GM18498 (cell line): ENCODE measurements around the gene IL6.
"Not testable (repeated sequence)": the region's sequence is repeated elsewhere in the genome, so short reads cannot be mapped to it uniquely, and the experiment has no call there.

ENCODE experiments used
- ATAC-seq: cut with Tn5 transposase; IDR thresholded peaks from one replicate; pipeline ENCODE4 v1.9.1; 2021; ENCODE audit warnings: mild to moderate bottlenecking, moderate library complexity; ENCODE audit not compliant: unreplicated experiment

Gene IL6

DNA sequence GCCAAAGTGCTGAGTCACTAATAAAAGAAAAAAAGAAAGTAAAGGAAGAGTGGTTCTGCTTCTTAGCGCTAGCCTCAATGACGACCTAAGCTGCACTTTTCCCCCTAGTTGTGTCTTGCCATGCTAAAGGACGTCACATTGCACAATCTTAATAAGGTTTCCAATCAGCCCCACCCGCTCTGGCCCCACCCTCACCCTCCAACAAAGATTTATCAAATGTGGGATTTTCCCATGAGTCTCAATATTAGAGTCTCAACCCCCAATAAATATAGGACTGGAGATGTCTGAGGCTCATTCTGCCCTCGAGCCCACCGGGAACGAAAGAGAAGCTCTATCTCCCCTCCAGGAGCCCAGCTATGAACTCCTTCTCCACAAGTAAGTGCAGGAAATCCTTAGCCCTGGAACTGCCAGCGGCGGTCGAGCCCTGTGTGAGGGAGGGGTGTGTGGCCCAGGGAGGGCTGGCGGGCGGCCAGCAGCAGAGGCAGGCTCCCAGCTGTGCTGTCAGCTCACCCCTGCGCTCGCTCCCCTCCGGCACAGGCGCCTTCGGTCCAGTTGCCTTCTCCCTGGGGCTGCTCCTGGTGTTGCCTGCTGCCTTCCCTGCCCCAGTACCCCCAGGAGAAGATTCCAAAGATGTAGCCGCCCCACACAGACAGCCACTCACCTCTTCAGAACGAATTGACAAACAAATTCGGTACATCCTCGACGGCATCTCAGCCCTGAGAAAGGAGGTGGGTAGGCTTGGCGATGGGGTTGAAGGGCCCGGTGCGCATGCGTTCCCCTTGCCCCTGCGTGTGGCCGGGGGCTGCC is at the start of gene IL6:
Gene IL6, plus strand, starts transcription at position 294 of the 807 bp plus-strand sequence. Its CDS starts 63 bp downstream, at position 357.
- ATAC-seq, result no peak

GRCh38 chr7:22677263-22677662 is 49.7 kb upstream of the IL6 start:
- ATAC-seq, result not testable (repeated sequence)

DNA sequence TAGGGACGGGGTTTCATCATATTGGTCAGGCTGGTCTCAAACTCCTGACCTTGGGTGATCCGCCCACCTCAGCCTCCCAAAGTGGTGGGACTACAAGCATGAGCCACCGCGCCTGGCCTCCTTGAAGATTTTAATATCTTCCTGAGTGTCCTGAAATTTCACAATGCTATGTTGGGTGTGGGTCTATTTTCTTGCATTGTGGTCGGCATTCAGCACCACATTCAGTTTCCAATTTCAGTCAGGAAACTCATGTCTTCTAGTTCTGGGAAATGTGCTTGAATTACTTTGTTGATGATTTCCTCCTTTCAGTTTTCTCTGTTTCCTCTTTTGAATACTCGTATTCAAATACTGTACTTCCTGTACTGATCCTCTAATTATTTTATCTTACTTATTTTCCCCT is 49.3 kb upstream of the IL6 start:
- no peak for ATAC-seq

DNA sequence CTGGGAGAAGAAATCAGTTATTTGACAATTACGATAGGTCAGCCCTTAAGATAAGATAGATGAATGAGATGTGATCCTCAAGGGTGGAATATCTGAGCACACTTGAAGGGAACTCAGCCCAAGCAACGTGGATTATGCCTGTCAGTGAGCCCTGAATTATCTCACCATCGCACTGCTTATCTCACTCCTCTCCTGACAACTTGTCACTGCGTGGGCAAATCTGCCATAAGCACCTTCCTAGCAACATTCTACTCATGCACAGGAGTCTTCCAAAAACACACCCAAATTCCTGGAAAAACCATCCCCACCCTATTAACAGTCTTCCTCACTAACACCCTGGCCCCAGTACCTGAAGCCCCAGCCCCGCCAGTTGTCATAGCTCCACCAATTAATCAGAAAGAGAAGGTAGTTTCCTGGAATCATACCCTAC is 46.5 kb upstream of the IL6 start:
- no peak for ATAC-seq

GRCh38 chr7:22681312-22681711 is 45.7 kb upstream of the IL6 start:
- no peak for ATAC-seq

- no peak for ATAC-seq
Observed at GRCh38 chr7:22681852-22682657, 44.9 kb upstream of the IL6 start.

GRCh38 chr7:22683379-22683778 is 43.6 kb upstream of the IL6 start:
- ATAC-seq, result no peak

DNA sequence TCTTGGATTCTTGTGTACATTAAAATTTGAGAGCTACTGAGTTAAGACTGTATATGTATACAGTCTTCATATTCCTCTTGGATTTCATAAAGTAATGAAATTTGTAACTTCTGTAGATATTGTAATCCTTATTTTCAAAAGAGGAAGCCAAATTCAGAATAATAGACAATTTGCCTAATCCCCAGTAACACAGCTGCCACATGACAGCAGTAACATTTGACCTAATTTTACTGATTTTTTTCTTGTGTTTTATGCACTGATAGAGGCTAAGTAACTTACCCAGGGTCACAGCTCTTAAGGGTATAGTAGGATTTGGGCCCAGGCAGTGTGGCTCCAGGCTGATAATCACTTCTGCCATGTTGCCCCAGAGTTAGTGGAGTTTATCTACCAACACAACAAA is 40.4 kb upstream of the IL6 start:
- ATAC-seq, result no peak

DNA sequence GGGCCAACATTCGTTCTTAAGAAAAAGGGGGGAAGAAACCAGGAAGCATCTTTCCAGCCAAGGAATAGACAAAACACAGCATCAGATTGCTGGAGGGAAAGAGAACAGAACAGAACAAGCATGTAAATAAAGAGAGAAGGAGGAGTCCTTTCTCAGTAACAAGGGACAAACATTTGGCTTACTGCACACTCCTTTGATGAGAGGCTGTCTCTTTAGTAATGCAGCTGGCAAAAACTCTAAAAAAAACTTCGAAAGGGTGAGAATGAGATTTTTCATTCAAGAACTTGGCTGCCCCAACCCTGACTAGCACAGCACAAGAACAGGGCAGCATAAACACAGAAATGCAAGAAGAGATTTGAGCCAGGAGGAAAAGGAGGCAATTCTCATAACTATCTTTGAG is 38.9 kb upstream of the IL6 start:
- no peak for ATAC-seq

DNA sequence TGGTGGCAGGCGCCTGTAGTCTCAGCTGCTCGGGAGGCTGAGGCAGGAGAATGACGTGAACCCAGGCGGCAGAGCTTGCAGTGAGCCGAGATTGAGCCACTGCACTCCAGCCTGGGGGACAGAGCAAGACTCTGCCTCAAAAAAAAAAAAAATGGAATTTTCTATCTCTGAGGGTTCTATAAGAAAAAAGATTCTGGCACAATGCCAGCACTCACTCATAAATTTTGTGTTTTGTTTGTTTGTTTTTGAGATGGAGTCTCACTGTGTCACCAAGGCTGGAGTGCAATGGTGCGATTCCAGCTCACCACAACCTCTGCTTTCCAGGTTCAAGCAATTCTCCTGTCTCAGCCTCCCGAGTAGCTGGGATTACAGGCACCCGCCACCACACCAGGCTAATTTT is 38.1 kb upstream of the IL6 start:
- not testable (repeated sequence) for ATAC-seq

- peak; percentile 54 for ATAC-seq
Observed at GRCh38 chr7:22694597-22695207, 32.3 kb upstream of the IL6 start.

DNA sequence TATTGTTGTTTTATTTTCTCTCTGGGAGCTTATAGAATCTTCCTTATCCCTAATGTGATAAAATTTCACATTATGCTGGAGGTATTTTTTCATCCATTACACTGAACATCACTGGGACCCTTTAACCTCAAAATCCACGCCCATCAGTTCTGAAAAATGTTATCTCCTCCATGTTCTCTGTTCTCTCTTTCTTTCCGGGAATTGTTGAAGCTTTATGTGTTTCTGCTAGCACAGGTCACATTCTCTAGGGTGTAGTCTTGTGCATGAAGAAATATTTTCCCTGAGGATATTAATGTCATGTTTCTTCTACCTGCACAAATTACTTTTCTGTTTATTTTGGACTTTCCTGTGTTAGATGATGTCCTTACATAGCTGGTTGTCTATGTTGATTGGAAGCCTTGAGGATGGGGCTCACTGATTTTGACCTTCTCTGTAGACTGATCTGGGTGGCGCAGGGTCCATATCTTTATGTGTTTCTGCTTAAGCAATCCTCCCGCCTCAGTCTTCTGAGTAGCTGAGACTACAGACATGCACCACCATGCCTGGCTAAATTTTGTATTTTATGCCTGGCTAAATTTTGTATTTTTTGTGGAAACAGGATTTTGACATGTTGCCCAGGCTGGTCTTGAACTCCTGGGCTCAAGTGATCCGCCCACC is 31.4 kb upstream of the IL6 start:
- no peak for ATAC-seq

GRCh38 chr7:22696541-22697228 is 30.3 kb upstream of the IL6 start:
- ATAC-seq, result no peak

DNA sequence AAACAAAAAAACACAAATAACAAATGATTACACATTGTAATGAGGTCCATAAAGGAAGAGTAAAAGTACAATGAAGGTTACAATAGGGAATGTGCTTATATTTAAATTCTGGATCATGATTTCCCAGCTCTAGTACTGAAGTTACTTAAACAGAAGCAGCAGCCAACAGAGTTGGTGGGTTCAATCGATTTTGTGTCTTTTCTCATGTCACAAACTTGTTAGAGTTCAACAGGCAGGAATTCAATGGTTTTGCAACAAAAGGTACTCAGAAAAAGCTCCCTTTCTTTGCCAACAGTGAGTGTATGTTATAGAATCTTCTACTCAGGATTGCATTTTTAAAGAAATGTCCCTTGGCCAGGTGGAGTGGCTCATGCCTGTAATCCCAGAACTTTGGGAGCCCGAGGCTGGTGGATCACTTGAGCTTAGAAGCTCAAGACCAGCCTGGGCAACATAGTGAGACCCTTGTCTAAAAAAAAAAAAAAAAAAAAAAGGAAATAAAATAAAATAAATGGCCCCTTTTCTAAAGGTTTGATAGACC is 29.6 kb upstream of the IL6 start:
- no peak for ATAC-seq

GRCh38 chr7:22697876-22698606 is 29.0 kb upstream of the IL6 start:
- ATAC-seq, result peak; percentile 73

DNA sequence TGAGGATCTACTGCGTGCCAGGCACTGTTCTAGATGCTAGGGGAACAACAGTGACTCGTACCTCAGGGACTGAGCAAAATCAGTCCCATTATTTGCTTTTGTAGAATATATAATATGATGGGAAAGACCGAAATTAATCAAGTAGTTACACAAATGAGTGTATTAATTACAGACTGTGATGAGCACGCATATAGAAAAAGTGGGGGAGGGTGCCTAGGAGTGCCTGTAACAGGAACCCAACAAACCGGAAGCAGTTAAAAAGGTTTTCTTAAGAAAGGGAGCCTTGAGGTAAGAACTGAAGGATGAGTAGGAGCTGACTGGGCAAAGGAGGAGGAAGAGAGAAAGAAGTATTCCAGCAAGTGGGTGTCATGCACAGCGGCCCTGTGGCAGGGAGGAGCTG is 28.2 kb upstream of the IL6 start:
- no peak for ATAC-seq

DNA sequence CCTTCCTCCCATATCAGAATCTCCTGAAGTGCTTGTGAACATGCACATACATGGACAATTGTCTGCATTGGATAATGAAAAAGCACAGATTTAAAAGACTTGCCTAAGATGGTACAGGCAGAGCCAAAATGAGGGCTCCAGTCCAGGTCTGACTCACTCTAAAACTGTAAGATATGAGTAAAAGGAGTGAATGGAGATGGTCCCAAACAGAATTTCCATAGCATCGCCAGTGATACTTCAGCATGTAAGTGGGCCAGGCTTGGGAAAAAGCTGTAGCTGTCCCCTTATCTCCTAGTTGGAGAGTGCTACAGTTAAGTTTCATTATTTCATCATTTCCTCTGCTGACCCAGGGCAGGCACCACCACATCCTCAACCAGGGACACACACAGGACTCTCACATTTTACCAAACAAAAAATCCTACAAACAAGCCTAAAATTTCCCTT is 26.4 kb upstream of the IL6 start:
- no peak for ATAC-seq

- ATAC-seq, result no peak
Observed at GRCh38 chr7:22702516-22702915, 24.5 kb upstream of the IL6 start.

DNA sequence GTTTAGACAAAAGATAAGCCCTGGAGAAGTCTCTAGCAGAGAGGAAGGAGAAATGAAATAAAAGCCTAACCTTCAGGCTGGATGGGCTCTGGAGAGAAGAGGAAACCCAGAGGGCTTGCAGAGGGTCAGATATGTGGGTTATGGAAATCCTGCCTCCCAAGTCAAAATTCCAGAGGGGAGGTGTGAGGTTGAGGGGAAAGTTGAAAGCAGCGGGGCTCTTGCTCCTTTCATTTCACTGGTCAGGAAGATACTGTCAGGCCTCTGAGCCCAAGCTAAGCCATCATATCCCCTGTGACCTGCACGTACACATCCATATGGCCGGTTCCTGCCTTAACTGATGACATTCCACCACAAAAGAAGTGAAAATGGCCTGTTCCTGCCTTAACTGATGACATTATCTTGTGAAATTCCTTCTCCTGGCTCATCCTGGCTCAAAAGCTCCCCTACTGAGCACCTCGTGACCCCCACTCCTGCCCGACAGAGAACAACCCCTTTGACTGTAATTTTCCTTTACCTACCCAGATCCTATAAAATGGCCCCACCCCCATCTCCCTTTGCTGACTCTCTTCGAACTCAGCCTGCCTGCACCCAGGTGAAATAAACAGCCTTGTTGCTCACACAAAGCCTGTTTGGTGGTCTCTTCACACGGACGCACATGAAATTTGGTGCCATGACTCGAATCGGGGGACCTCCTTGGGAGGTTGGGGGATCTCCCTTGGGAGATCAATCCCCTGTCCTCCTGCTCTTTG is 23.7 kb upstream of the IL6 start:
- not testable (repeated sequence) for ATAC-seq
